Liver (tissue), 3 donors: ENCODE results near the gene NDUFAF5.

Source experiments
- CTCF ChIP-seq: fragments of 150-350 bp; IDR thresholded peaks from 2 replicates; pipeline ENCODE4 v1.5.1; 2017; ENCODE audit warnings: improper control_type of control experiment, low read depth, low read length; ENCODE audit not compliant: missing input control
- EGR1 ChIP-seq, 2 donors: IDR thresholded peaks; 2 replicates each; pipeline ENCODE4 v1.6.1; 2016 to 2018; ENCODE audit warnings: antibody characterized with exemption in 2 of 2, low read depth in 2 of 2
- GABPA ChIP-seq, 2 donors: IDR thresholded peaks in 1 of 2; conservative IDR thresholded peaks in 1 of 2; 2 replicates each; pipeline ENCODE4 v1.6.1; 2016; ENCODE audit warnings: antibody characterized with exemption in 2 of 2, mild to moderate bottlenecking in 1 of 2, moderate library complexity in 1 of 2
- JUND ChIP-seq, 2 donors: IDR thresholded peaks; 2 replicates each; pipeline ENCODE4 v1.6.1; 2016; ENCODE audit warnings: antibody characterized with exemption in 2 of 2
- NR2F2 ChIP-seq: IDR thresholded peaks from 2 replicates; pipeline ENCODE4 v1.6.1; 2016; ENCODE audit warnings: antibody characterized with exemption
- SP1 ChIP-seq: IDR thresholded peaks from 2 replicates; pipeline ENCODE4 v1.6.1; 2018; ENCODE audit warnings: antibody characterized with exemption, mild to moderate bottlenecking
- TAF1 ChIP-seq: conservative IDR thresholded peaks from 2 replicates; pipeline ENCODE4 v1.6.1; 2016; ENCODE audit warnings: antibody characterized with exemption, mild to moderate bottlenecking
- YY1 ChIP-seq: IDR thresholded peaks from 2 replicates; pipeline ENCODE4 v1.6.1; 2016; ENCODE audit warnings: antibody characterized with exemption, mild to moderate bottlenecking
- TF ChIP-seq, protein P1 (sequence below): IDR thresholded peaks from 2 replicates; pipeline ENCODE4 v1.6.1; 2016; ENCODE audit warnings: antibody characterized with exemption, mild to moderate bottlenecking
- donor health status: healthy.
- donor health status: healthy.

DNA sequence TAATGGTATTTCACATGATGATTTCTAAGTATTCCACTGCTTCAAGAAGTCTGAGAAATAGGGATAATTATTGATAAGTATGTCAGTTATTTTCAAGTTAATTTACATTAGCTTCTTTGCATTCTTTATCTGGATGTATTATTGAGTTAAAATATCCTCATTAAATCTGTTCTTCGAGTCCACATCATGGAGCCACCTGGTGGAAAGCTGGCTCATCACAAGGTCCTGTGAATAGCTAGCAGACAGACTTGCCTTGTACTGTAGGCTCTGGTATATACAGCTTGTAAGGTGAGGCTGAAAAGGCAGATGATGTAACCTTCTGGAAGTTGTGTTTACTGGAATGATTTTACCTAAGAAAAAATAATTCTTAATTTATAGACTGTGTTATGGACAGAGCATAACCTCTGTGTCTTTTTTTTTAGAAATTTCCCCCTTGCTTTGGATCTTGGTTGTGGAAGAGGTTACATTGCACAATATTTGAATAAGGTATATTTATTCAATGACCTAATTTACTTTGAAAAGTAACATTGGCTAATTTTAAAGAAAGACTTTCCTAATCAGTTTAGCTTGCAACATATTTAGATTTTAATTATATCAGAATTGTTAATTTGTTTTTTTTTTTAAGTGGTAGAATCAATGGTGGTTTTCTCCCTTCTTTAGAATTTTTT is 3.5 kb downstream of the NDUFAF5 start:
- TF ChIP-seq CTCF = peak; percentile 44
- no peak for TF ChIP-seq EGR1 (IDR thresholded peaks at IDR 0.05; ENCODE audit: low read depth in 2 of 2)
- no peak for TF ChIP-seq SP1
- TF ChIP-seq, protein P1, sequence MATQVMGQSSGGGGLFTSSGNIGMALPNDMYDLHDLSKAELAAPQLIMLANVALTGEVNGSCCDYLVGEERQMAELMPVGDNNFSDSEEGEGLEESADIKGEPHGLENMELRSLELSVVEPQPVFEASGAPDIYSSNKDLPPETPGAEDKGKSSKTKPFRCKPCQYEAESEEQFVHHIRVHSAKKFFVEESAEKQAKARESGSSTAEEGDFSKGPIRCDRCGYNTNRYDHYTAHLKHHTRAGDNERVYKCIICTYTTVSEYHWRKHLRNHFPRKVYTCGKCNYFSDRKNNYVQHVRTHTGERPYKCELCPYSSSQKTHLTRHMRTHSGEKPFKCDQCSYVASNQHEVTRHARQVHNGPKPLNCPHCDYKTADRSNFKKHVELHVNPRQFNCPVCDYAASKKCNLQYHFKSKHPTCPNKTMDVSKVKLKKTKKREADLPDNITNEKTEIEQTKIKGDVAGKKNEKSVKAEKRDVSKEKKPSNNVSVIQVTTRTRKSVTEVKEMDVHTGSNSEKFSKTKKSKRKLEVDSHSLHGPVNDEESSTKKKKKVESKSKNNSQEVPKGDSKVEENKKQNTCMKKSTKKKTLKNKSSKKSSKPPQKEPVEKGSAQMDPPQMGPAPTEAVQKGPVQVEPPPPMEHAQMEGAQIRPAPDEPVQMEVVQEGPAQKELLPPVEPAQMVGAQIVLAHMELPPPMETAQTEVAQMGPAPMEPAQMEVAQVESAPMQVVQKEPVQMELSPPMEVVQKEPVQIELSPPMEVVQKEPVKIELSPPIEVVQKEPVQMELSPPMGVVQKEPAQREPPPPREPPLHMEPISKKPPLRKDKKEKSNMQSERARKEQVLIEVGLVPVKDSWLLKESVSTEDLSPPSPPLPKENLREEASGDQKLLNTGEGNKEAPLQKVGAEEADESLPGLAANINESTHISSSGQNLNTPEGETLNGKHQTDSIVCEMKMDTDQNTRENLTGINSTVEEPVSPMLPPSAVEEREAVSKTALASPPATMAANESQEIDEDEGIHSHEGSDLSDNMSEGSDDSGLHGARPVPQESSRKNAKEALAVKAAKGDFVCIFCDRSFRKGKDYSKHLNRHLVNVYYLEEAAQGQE = no peak
- peak; percentile 86 to 94 for TF ChIP-seq JUND (IDR thresholded peaks at IDR 0.05)
- TF ChIP-seq YY1 = no peak
- no peak for TF ChIP-seq TAF1
- TF ChIP-seq GABPA (IDR thresholded peaks at IDR 0.05 in 1 of 2, conservative IDR thresholded peaks at IDR 0.05 in 1 of 2) = no peak
- TF ChIP-seq NR2F2 = no peak
